ENCODE measurements around the gene TPCN2.

The TPCN2 gene

DNA sequence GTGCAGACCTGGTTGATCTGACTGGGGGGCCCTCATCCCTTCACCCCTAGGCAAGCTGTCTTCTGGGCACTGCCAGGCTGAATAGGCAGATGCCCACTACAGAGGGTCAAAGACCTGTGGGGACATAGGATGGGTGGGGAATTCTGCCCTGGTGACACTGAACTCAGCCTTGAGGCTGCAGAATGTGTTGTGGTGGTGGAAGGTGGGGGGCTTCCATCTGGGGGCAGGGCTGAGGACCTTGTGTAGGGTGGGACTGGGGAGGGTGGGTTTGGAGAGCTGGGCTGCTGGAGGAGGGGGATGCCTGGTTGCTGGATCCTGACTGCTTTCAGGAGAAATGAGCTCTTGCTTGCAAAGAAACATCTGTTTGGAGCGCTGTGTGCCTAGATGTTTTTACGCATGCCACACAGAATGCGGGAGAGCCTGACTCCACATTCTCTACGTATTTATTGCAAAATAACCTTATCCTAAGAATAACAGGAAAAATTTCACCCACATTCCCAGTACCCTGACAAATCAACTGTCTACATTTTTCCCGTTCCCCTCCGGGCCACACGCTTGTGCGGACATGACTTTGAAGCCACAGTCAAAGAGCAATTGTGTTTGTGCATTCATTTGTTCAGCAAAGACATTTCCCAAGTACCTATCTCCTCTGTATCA lies 125.3 kb downstream of the TPCN2 start:
- no CpG with 5 or more reads among the region's 8 CpGs for WGBS (ENCODE audit: extremely low coverage, insufficient coverage, insufficient read length)

DNA sequence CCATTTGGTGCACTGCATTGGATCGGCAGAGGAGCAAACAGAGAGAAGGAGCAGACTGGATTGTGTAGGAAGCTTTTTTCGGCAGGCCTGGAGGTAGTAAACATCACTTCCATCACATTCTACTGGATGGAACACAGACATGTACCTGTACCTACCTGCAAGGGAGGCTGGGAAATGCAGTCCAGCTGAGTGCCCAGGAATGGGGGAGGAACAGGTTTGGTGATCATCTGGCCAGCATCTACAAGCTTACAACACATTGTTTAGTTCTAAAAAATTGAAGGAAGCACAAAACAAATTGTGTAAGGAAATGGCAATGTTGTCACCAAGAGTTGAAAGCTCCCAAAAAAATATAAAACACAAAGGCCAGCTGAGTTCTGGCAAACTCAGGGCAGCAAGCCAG lies 126.1 kb downstream of the TPCN2 start:
- H4K91ac ChIP-seq (ENCODE audit: low read depth, low read length): no peak overlapping the region
- WGBS (ENCODE audit: extremely low coverage, insufficient coverage, insufficient read length): no CpG with 5 or more reads among the region's 2 CpGs
- no peak overlapping the region for H3K9ac ChIP-seq (ENCODE audit: low read length)

More for the DNA sequence above, 125.3 kb downstream of the TPCN2 start:
- peaks cover 9% of the 10 kb centered on the region for H3K9me3 ChIP-seq (ENCODE audit: insufficient read depth, low read depth, low read length)
- no peaks in the 10 kb centered on the region for H3K4me1 ChIP-seq (ENCODE audit: control insufficient read depth in 1 of 2, insufficient read depth in 2 of 2, low read length in 2 of 2)
- H3K4ac ChIP-seq (ENCODE audit: low read depth, low read length): no peak overlapping the region
- H3K9ac ChIP-seq (ENCODE audit: low read length): peak overlapping the region; percentile 18
- no peak overlapping the region for H3K4me2 ChIP-seq (ENCODE audit: low read length)
- H2AK5ac ChIP-seq (ENCODE audit: low read length): no peak overlapping the region
- no peak overlapping the region for H2BK12ac ChIP-seq (ENCODE audit: low read length)
- H2BK5ac ChIP-seq (ENCODE audit: low read depth, low read length, poor library complexity): no peak overlapping the region
- no peak overlapping the region for H3K18ac ChIP-seq (ENCODE audit: low read length)
- H3K23ac ChIP-seq (ENCODE audit: low read length): no peak overlapping the region
- DNase-seq: peak; percentile 90 to 98
- H3K36me3 ChIP-seq (ENCODE audit: control insufficient read depth in 1 of 2, insufficient read depth in 2 of 2, low read length in 2 of 2): no peaks in the 10 kb centered on the region
- H3K79me1 ChIP-seq (ENCODE audit: low read length): no peaks in the 10 kb centered on the region
- H3K27me3 ChIP-seq (ENCODE audit: insufficient read depth, low read length): no peaks in the 10 kb centered on the region
- no peak overlapping the region for H4K12ac ChIP-seq (ENCODE audit: low read depth, low read length)
- H4K91ac ChIP-seq (ENCODE audit: low read depth, low read length): no peak overlapping the region
- no peak overlapping the region for H4K8ac ChIP-seq (ENCODE audit: low read depth, low read length)
- no peak overlapping the region for H3K14ac ChIP-seq (ENCODE audit: low read length)
- no peak overlapping the region for H3K4me3 ChIP-seq (ENCODE audit: low read depth, low read length)
- no peak overlapping the region for H2AFZ ChIP-seq (ENCODE audit: insufficient read depth, low read length, poor library complexity)
- H3K27ac ChIP-seq (ENCODE audit: low read depth, low read length): no peak overlapping the region
- H2BK120ac ChIP-seq (ENCODE audit: insufficient read depth, low read length, poor library complexity): no peak overlapping the region
- no peaks in the 10 kb centered on the region for H3K79me2 ChIP-seq (ENCODE audit: control insufficient read depth, insufficient read depth, low read length, poor library complexity)

DNA sequence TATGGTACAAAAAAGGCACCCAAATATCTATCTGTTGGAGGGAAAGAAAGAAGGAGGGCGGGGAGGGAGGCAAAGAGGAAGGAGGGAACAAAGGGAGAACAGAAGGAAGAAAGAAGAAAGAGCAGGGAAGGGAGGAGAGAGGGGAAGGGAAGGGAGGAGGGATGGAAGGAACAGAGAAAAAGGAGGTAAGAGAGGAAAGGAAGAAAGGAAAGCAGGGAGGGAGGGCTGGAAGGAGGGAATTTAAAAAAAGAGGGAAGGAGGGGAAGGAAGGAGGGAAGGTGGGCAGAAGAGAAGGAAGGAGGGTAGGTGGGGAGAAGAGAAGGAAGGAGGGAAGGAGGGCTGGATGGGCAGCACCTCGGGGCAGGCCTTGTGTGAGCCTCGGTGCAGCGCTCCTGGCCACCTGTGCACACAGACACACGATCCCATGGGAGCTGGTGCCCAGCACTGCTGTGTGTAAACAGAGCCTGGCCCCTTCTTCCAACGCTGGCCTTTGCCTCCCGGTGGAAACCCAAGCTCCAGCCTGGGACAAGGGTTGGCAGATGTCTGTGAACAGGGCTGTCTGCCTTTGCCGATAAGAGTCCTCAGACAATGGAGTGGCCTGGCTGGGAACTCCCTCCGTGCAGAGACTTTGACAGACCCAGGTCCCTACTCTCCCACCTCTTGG lies 130.2 kb downstream of the TPCN2 start:
- H3K27ac ChIP-seq (ENCODE audit: low read depth, low read length): no peak overlapping the region
- H4K8ac ChIP-seq (ENCODE audit: low read depth, low read length): no peak overlapping the region
- no peak overlapping the region for H3K23ac ChIP-seq (ENCODE audit: low read length)
- no peak overlapping the region for H2AFZ ChIP-seq (ENCODE audit: insufficient read depth, low read length, poor library complexity)
- no peak overlapping the region for H3K4me3 ChIP-seq (ENCODE audit: low read depth, low read length)
- no peak for DNase-seq
- H3K4me2 ChIP-seq (ENCODE audit: low read length): no peak overlapping the region
- H3K14ac ChIP-seq (ENCODE audit: low read length): no peak overlapping the region
- no peak overlapping the region for H2AK5ac ChIP-seq (ENCODE audit: low read length)
- no peaks in the 10 kb centered on the region for H3K27me3 ChIP-seq (ENCODE audit: insufficient read depth, low read length)
- no peak overlapping the region for H2BK12ac ChIP-seq (ENCODE audit: low read length)
- no peak overlapping the region for H3K18ac ChIP-seq (ENCODE audit: low read length)
- no peak overlapping the region for H4K91ac ChIP-seq (ENCODE audit: low read depth, low read length)
- no peak overlapping the region for H2BK5ac ChIP-seq (ENCODE audit: low read depth, low read length, poor library complexity)
- H3K9me3 ChIP-seq (ENCODE audit: insufficient read depth, low read depth, low read length): peaks cover 12% of the 10 kb centered on the region
- no peaks in the 10 kb centered on the region for H3K79me2 ChIP-seq (ENCODE audit: control insufficient read depth, insufficient read depth, low read length, poor library complexity)
- no CpG with 5 or more reads among the region's 9 CpGs for WGBS (ENCODE audit: extremely low coverage, insufficient coverage, insufficient read length)
- no peak overlapping the region for H4K12ac ChIP-seq (ENCODE audit: low read depth, low read length)
- H3K79me1 ChIP-seq (ENCODE audit: low read length): no peaks in the 10 kb centered on the region
- no peaks in the 10 kb centered on the region for H3K36me3 ChIP-seq (ENCODE audit: control insufficient read depth in 1 of 2, insufficient read depth in 2 of 2, low read length in 2 of 2)
- H3K9ac ChIP-seq (ENCODE audit: low read length): no peak overlapping the region
- no peaks in the 10 kb centered on the region for H3K4me1 ChIP-seq (ENCODE audit: control insufficient read depth in 1 of 2, insufficient read depth in 2 of 2, low read length in 2 of 2)
- no peak overlapping the region for H2BK120ac ChIP-seq (ENCODE audit: insufficient read depth, low read length, poor library complexity)
- no peak overlapping the region for H3K4ac ChIP-seq (ENCODE audit: low read depth, low read length)

More for the DNA sequence above, 126.1 kb downstream of the TPCN2 start:
- H3K4ac ChIP-seq (ENCODE audit: low read depth, low read length): no peak overlapping the region
- H2AK5ac ChIP-seq (ENCODE audit: low read length): no peak overlapping the region
- no peak overlapping the region for H3K4me3 ChIP-seq (ENCODE audit: low read depth, low read length)
- no peak overlapping the region for H3K23ac ChIP-seq (ENCODE audit: low read length)
- no peaks in the 10 kb centered on the region for H3K27me3 ChIP-seq (ENCODE audit: insufficient read depth, low read length)
- no peaks in the 10 kb centered on the region for H3K36me3 ChIP-seq (ENCODE audit: control insufficient read depth in 1 of 2, insufficient read depth in 2 of 2, low read length in 2 of 2)
- no peak overlapping the region for H3K14ac ChIP-seq (ENCODE audit: low read length)
- DNase-seq: peak; percentile 34 to 68
- H3K4me1 ChIP-seq (ENCODE audit: control insufficient read depth in 1 of 2, insufficient read depth in 2 of 2, low read length in 2 of 2): no peaks in the 10 kb centered on the region
- no peak overlapping the region for H2BK120ac ChIP-seq (ENCODE audit: insufficient read depth, low read length, poor library complexity)
- H3K4me2 ChIP-seq (ENCODE audit: low read length): no peak overlapping the region
- H3K18ac ChIP-seq (ENCODE audit: low read length): no peak overlapping the region
- H4K12ac ChIP-seq (ENCODE audit: low read depth, low read length): no peak overlapping the region
- no peaks in the 10 kb centered on the region for H3K79me1 ChIP-seq (ENCODE audit: low read length)
- no peak overlapping the region for H2AFZ ChIP-seq (ENCODE audit: insufficient read depth, low read length, poor library complexity)
- H3K27ac ChIP-seq (ENCODE audit: low read depth, low read length): no peak overlapping the region
- no peak overlapping the region for H2BK5ac ChIP-seq (ENCODE audit: low read depth, low read length, poor library complexity)
- no peak overlapping the region for H4K8ac ChIP-seq (ENCODE audit: low read depth, low read length)
- H2BK12ac ChIP-seq (ENCODE audit: low read length): no peak overlapping the region
- peaks cover 13% of the 10 kb centered on the region for H3K9me3 ChIP-seq (ENCODE audit: insufficient read depth, low read depth, low read length)
- H3K79me2 ChIP-seq (ENCODE audit: control insufficient read depth, insufficient read depth, low read length, poor library complexity): no peaks in the 10 kb centered on the region

DNA sequence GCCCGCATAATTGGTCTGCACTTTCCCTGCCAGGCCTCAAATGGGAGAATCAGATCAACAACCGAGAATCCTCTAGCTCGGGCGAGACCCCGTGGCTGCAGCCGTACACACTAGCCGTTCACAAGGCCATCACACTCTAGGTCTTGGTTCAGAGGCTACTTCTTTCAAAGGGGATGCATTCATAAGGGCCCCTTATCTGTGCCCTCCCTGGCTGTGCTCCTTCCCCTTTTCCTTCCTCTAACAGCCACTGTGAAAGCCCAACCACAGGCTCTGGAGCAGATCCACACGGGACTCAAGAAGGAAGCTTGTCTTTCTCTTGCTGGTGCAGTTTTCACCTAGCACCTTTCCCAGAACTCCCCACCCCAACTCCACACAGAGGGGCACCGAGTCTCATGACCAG lies 131.5 kb downstream of the TPCN2 start:
- no peak overlapping the region for H2BK120ac ChIP-seq (ENCODE audit: insufficient read depth, low read length, poor library complexity)
- H3K9ac ChIP-seq (ENCODE audit: low read length): no peak overlapping the region
- H3K23ac ChIP-seq (ENCODE audit: low read length): no peak overlapping the region
- H2AK5ac ChIP-seq (ENCODE audit: low read length): no peak overlapping the region
- H2BK5ac ChIP-seq (ENCODE audit: low read depth, low read length, poor library complexity): no peak overlapping the region
- H3K27ac ChIP-seq (ENCODE audit: low read depth, low read length): no peak overlapping the region
- no CpG with 5 or more reads among the region's 9 CpGs for WGBS (ENCODE audit: extremely low coverage, insufficient coverage, insufficient read length)
- no peak overlapping the region for H3K18ac ChIP-seq (ENCODE audit: low read length)
- no peak overlapping the region for H3K4me3 ChIP-seq (ENCODE audit: low read depth, low read length)
- no peak overlapping the region for H3K4me2 ChIP-seq (ENCODE audit: low read length)
- H3K4me1 ChIP-seq (ENCODE audit: control insufficient read depth in 1 of 2, insufficient read depth in 2 of 2, low read length in 2 of 2): no peaks in the 10 kb centered on the region
- H4K8ac ChIP-seq (ENCODE audit: low read depth, low read length): no peak overlapping the region
- H3K9me3 ChIP-seq (ENCODE audit: insufficient read depth, low read depth, low read length): peaks cover 9% of the 10 kb centered on the region
- H2BK12ac ChIP-seq (ENCODE audit: low read length): no peak overlapping the region
- H4K12ac ChIP-seq (ENCODE audit: low read depth, low read length): no peak overlapping the region
- H3K79me2 ChIP-seq (ENCODE audit: control insufficient read depth, insufficient read depth, low read length, poor library complexity): no peaks in the 10 kb centered on the region
- H4K91ac ChIP-seq (ENCODE audit: low read depth, low read length): no peak overlapping the region
- H3K4ac ChIP-seq (ENCODE audit: low read depth, low read length): no peak overlapping the region
- H3K14ac ChIP-seq (ENCODE audit: low read length): no peak overlapping the region
- DNase-seq: no peak
- no peaks in the 10 kb centered on the region for H3K27me3 ChIP-seq (ENCODE audit: insufficient read depth, low read length)
- H2AFZ ChIP-seq (ENCODE audit: insufficient read depth, low read length, poor library complexity): no peak overlapping the region
- no peaks in the 10 kb centered on the region for H3K79me1 ChIP-seq (ENCODE audit: low read length)
- no peaks in the 10 kb centered on the region for H3K36me3 ChIP-seq (ENCODE audit: control insufficient read depth in 1 of 2, insufficient read depth in 2 of 2, low read length in 2 of 2)

Measured in trophoblast cell (in vitro differentiated cells and primary cell).